ENCODE data around the gene TUBA1B.

TUBA1B gene

DNA sequence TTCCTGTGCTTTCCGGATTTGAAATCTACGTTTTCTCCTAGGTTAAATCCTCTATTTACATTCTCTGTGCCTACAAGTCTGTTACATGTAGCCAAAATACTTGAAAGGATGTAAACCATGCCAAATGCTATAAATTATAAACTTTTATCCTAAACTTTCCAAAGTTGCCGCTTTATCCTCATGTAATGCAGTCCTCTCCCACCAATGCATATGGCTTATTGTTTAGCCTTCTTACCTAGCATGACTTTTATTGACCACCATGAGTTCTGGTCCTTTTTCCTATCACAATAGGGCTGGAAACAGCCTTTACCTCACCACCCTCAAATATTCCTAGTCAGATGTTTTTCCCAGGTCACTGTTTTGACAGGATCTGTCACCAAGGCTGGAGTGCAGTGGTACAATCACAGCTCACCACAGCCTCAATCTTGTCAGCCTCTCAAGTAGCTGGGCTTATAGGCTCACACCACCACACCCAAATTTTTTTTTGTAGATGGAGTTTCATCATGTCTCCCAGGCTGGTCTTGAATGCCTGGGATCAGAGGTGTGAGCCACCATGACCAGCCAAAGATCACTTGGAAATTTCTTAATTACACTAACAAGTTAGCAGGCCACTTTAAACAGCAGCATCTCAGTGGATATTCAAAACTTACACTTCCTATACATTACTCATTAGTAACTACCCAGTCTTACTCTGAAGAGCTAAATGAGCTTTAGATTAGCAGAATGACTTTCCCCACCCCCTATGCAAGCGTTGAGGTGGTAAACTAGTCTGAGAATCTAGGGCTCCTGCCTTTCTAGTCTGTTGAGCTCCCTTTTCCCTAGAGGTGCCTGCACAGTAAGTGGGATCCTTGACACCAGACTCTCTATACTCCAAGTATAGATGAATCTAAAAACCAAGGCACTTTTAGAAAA is 4.1 kb downstream of the TUBA1B start:
- no peak for DNase-seq

DNA sequence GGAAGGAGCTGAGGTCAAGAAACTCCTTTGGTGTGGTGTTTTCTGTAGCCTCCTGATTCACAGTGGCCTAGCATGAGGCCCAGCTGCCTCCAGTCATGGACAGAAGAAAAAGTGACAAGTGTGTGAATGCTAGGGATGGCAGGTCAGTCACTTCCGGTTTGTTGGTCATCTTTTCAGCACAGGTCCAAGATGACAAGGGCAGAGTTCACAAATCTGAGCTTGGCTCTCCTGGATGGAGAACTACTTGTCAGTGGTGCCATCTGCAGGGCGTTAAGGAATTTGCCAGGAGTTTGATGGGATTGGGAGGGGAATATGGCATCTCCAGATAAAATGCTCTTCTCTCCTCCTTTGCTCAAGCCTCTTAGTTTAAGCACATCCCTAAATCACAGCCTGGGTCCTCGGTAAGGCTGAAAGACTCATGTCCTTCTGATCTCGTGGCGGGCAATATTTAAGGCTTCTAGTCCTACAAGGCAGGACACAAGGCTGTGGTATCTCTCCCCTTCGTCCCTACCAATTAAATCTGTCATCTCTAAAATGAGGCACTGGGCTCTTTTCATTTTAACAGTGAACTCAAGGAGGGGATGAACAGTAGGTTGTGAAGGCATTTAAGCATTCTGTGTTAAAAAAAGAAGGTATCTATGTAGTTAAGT is 10.0 kb downstream of the TUBA1B start:
- no peak for DNase-seq

DNA sequence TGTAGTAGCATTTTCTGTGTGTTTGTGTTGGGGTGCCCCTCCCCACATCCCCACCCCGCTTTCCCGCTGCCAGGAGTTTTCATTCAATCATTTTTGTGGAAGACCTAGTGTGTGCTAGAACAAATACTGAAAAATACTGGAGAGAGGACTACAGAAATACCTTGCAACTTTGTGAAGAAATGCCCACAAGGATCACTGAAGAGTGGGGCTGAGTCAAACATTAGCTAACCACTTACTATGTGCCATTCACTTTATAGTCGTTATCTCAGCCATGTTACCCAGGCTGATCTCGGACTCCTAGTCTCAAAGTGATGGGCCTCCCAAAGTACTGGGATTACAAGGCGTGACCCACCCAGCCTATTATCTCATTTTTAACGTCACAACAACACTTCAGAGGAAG is 20.0 kb downstream of the TUBA1B start:
- no peak for DNase-seq

DNA sequence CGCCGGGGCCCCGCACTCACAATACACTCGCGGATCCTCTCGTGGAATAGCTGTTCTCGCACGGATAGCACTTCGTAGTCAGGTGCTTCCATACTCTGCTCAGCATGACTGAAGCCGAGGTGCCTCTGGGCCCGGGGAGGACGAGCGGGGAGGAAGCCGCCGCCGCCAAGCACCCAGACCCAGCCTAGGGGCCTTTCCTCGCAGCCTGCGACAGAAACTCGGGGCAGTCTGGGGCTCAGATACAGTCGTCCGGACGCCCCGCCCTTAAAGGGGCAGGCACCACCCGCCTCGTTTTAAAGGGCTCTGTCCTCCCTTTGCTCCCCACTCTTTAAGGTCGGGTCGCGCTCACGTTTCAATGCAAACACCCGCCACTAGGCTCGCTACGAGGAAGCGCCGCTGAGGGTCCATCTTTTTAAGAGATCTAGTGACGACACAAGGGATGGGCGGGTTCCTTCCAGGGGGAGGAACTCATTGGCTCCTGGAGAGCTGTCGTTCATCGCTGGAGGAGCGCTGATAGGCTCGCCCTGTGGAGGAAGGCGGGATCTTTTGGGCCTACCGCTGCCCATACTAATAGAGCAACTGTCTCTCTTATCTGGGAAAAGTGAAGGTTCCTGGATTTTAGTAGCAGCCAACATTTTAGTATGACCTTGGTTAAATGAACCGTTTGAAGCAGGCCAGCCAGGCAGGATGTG is 20.6 kb downstream of the TUBA1B start, which contains the start of gene LMBR1L:
LMBR1L (minus strand) TSS at position 384 of the 692 bp plus-strand sequence; CDS start at position 92, 292 bp downstream.
- peak; percentile 98 for DNase-seq

DNA sequence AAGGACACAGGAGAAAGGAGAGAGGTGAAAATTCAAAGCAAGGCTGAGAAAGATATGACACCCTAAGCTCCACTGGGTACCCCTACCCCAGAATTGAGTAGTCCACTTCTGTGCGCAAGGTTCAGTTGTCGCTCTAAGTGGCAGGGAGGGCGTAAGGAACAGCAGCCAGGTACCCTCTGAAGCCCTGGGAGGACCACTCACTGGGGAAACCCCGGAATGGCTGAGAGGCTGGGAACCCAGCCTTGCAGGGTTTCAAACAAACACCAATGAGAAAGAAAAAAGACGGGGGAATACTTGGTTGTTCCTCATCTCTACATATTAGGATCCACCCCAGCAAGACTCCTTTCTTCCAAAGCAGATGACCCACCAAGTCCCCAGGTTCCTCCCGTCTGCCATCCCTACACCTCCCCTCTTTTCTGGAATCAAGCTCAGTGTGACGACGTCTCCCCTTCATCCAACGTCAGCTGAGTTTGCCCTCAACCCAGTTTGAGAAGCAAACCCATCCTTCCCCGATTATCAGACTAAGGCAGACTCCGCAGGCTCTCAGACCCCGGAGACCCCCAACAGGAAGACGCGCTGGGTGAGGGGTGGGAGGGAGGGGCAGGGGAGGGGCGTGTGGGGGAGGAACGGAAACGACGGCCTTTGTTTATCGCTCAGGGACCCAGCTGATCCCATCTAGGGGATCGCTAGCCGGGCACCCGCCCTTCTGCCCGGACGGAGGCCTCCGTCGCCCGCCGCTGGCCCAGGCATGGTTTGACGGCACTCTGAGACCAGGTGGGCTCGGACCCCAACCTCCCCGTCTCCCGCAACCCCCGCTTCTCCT is 21.3 kb downstream of the TUBA1B start:
- no peak for DNase-seq

DNA sequence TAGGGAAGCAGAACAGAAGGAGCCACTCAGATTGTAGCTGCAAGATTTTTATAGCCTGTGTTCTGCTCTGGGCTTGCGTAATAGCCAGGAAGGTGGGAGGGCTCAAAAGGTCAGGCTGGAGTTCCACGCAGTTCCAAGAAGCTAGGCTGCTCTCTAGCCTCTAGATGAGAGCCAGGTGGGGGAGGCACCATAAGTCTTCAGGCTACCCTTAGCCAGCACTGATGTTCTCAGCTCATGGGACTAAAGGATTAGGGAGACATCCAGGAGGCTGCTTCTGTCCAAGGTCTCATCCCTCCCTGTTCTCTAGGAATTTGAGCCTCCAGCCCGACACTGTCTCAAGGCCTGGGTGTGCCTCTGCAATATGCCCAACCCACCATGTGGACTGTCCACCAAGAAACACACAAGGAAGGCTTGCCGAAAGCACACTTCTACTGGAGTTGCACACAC is 22.2 kb downstream of the TUBA1B start:
- no peak for DNase-seq

DNA sequence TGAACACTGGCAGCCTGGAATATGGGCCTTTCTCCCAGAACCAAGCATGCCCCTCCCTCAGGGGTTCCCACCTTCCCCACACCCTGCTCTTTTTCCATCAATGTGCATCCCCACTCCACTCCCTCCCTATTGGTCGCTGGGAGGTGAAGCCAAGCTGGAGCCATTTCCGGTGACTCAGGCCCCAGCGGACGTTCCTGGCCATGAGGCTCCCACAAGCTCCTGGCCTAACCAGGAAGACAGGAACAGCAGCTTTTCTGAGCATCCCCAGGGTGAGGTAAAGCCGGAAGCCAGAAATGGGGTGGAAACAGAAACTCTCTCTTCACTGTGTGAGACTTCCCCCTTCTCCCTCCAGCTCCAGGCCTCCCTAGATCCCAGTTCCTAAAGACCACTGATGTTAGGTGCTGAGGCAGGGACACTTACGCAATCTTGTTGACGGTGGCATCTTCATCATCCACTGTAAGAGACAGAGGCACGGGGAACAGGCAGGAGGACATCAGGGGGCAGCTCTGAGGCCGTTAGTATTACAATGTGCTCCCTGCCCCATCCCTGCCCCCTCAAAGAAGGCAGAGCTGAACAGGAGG is 25.6 kb downstream of the TUBA1B start:
- DNase-seq, result peak; percentile 55

DNA sequence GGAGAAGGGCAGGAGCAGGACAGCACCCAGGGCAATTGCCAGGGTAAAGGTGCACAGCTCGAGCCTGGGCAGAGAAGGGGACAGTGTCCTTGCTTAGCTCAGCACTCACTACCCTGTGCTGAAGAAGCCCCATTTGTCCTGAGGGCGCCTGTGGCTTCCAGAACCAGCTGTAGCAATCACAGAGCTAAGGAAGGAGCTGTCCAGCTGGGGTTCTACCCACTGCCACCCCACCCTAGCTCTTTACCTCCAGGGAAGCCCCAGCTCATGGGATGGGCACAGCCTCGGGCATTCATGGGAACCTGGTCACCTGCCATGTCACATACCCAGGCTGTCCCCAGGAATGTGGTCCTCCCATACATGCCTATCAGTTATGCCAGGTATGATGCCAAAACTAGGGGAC is 26.4 kb downstream of the TUBA1B start:
- no peak for DNase-seq

DNA sequence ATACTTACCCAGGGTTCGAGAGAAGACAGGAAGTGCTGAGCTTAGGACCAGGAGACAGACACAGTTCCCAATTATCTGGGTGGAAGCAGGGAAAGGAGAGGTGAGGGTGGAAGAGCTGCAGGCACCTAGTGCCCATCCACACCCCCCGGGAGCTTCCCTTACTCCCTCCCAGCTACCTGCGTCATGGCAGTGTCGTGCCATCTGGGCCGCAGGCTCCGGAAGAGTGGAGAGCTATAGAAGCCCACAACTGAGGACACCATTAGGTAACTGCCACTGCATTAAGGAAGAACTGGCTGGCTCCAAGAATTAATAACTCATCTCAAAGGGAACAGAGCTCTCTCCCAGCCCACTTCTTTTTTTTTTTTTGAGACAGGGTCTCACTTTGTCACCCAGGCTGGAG is 30.8 kb downstream of the TUBA1B start:
- DNase-seq, result no peak

DNA sequence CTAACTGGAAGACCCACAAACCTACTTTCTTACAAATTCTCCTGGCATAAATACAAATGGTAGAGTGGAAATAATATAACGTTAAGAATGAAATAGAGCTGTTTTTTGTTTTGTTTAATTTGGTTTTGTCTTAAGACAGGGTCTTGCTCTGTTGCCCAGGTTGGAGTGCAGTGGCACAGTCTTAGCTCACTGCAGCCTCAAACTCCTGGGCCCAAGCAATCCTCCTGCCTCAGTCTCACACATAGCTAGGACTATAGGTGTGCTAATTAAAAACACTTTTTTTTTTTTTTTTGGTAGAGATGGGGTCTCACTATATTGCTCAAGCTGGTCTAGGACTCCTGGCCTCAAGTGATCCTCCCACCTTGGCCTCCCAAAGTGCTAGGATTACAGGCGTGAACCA is 32.5 kb downstream of the TUBA1B start:
- DNase-seq, result no peak

DNA sequence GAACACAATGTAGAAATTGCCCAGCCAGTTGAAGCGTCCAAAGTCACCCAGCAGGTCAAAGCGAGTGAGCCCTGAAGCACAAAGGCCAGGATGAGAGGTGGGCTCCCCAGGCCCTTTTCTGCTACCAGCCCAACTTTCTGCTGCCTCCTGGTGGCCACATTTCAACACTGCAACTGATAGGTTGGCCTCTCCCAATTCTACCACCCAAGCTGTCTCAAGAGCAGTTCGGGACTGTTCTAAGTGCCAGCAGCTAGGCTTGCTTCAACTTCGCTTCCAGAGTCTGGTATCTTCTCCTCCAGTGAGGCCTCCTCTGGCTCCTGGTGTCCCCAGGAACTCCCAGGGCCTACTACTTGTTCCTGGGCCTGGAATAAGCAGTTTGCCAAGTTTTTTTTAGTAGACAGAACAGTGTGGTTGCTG is 33.2 kb downstream of the TUBA1B start:
- peak; percentile 40 for DNase-seq

DNA sequence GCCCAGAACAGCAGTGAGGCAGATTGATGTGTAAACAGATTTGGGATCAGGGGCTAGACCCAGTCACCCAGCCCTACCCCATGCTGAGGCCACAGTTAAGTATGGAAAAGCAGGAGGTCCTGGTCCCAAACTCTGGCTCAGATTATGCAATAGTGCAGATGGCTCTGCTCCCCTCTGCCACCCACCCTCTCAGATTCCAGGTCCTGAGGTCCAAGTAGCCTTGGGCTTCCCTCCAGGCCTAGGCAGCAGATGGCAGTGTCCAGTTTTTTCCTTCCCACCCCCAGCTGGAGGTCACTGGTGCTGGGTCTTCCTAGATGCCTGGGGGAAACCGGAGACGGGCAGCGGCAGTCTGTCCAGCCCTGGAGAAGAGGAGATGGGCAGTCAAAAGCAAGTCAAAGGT is 33.8 kb downstream of the TUBA1B start:
- DNase-seq, result no peak

DNA sequence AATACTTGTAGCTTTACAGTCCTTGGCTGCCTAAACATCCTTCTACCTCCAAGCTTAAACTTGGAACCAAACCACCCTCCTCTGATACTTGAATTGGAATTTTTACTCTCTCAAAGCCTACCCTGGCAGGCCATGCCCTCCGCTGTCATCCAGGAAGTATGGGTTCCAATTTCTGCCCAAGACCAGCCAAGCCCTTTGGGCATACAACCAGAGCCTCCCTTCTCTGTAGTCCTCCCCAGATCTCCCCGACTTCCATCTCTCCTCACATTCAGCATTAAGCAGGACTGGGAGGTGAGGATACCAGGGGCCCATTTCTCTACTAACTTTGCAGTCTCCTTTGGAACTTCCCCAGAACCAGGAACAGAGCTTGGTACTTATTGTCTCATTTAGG is 36.2 kb downstream of the TUBA1B start:
- DNase-seq, result no peak

DNA sequence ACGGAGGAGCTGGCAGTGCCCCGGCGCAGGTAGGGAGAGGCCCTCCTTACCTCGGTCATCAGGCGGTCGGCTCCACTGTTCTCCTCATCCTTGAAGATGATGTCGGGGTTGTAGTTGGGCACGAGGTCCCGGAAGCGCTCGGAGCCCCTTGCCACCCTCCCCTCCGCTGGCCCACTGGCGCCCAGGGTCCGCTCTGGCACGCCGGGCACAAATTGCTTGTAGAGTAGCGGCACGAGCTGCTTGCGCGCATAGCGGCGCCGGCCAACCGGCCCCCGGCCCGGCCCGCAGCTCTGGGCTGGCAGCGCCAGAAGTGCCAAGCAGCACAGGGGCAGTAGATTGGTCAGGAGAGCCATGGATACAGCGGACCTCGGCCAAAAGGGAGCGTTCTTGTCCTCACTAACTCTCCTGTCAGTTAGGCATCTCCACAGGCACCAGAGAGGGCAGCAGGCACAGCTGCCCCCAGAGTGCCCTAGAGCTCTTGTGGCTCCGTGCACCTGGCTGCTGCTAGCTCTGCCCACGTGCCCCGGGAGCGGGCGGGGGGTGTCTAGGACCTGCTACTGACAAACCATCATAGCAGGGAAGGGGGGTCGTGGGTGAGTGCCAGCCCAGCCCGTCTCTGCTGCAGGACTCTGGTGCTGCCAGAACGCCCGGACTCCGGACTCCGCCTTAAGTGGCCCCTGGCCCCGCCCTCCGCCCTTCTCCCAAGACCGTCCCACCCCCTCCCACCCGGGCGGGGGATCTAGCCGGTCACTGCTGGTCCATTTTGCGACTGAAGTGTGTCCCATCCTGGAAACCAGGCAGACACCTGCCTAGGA is 36.8 kb downstream of the TUBA1B start, which contains the start of gene DHH:
DHH (minus strand) TSS at position 642 of the 815 bp plus-strand sequence; CDS start at position 353, 289 bp downstream.
- DNase-seq, result peak; percentile 56

DNA sequence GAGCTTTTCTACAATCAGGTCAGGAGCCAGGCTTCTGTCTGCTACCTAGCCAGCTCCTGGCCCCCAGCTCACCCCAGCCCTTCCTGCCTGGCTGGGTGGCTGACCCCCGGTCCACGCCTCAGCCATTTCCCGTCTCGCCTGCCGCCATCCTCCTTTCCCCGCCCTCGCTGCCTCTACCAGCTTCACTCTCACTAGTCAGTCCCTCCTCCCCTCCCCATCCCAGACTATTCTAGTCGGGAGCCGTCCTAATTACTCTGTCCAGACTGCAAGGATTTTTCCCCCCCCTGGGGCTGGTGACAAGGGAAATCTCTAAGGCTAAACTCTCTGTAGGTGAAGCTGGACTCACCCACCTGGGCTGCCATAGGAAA is 37.4 kb downstream of the TUBA1B start:
- DNase-seq, result peak; percentile 41

DNA sequence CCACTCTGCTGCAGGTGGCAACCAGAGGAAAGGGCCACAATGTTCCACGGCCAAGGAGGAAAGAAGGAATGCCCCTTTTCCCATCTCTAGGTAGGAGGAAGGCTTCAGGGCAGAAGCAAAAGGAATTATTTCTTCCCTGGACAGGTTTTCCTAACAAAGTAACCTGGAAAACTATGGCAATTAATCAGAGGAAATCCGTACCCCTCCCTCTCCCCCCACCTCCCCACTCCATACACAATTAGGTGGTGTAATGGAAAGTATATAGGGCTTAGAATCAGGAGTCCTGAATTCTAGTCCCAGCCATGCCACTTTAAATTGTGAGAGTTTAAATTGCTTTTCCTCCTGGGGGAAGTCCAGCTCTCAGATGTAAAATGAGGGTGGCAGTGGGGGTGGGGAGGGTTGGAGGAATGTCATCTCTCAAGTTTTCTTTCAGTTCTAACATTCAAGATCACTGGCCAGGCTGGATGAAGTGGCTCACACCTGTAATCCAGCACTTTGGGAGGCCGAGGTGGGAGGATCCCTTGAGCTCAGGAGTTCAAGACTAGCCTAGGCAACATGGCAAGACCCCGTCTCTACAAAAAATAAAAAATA is 38.3 kb downstream of the TUBA1B start:
- DNase-seq, result no peak

DNA sequence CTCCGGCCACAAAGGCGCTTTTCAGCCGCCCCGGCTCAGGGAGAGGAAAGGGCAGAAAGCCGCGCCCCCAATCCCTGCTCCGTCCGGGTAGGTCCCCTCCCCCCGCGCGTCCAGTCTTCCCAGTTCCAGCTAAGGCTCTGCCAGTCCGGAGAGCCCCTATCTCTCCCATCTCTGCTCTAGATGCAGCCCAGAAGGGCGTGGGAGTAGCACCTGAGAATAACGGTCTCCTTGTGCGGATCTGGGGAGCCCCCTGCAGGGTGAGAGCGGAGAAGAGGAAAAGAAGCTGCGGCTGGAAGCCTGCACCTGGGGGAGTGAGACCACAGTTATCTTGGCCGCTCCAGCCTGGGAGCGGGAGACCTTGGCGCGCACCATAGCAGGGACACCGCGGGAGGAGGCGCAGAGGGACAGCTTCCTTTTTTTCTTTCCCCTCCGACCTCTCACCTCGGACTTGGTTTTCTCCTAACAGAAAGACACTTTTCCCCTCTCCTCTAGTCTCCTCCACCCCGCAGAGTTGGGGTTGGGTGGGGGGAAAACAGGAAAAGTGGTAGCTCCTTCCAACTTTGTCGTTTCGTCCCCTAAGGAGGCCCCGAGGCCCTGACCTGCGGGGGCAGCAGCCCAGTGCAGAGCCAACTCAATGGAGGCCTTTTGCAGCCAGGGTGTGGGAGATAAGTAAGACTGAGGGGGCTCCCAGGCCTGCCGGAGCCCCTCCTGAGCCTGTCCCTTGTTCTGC is 38.9 kb downstream of the TUBA1B start:
- peak; percentile 65 for DNase-seq

DNA sequence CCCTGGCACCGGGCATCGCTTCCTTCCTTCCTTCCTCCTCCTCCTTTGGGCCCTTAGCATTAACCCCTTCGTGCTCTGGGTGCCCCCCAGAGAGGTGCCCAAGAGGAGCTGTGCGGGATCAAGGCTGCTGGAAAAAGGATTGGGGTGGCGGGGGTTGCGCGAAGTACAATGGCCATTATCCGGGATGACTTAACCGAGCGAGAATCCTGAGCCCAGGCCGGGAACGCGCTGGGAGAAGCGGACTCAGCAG is 39.4 kb downstream of the TUBA1B start:
- DNase-seq, result no peak

DNA sequence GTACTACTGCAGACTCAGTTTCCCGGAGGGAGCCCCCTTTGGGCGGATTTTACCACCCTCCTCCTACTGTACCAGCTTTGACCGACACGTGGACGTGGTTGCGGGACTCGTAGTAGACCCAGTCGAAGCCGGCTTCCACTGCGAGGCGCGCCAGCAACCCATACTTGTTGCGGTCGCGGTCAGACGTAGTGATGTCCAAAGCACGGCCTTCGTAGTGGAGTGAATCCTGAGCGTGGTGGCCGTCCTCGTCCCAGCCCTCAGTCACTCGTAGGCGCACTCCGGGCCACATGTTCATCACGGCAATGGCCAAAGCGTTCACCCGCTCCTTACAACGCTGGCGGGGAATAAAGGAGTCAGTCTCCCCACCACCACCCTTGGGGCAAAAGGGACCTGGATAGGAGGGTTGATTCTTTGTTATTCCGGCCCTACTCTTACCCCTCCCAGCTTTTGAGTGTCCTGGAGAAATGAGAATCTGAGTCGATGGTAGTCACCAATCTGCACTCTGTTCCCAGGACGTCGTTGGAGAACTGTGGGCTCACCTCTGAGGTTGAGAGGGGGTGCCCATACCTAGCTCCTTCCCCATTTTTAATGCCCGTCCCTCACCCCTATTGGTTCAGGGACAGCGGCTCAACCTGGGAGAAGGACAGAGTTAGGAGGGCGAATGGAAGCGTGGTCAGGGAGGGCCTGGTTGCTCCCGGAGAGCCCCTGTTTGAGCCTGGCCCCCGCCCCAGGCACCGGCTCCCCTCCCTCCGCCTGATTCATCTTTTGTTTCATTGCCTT is 39.9 kb downstream of the TUBA1B start:
- peak; percentile 35 for DNase-seq
